ENCODE data around the gene TOPAZ1. TPM values are rescaled to one million over a fixed set of nuclear protein-coding genes. Genes with fewer than 3 reads are reported as not detected.

TOPAZ1 gene
- total and polyA plus RNA-seq, 2 of the 8 experiments (the other 6 are each of a cell fraction or from before 2014, with no cell fraction given) = not detected

DNA sequence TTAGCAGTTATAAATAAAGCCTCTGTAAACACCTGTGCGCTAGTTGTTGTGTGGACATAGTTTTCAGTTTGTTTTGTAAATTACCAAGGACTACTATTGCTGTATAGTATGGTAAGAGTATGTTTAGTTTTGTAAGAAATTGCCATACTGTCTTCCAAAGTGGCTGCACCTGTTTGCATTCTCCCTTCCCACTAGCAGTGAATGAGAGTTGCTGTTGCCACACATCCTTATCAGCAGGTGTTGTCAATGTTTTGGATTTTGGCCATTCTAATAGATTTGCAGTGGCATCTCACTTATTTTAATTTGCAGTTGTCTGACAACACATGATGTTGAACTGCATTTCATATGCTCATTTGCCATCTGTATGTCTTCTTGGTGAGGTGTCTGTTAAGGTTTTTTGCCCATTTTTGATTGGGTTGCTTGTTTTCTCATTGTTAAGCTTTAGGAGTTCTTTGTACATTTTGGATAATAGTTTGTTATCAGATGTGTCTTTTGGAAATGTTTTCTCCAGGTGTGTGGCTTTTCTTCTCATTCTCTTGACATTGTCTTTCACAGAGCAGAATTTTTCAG lies 111.8 kb downstream of the TOPAZ1 start (continued):
- TF ChIP-seq, protein P1, sequence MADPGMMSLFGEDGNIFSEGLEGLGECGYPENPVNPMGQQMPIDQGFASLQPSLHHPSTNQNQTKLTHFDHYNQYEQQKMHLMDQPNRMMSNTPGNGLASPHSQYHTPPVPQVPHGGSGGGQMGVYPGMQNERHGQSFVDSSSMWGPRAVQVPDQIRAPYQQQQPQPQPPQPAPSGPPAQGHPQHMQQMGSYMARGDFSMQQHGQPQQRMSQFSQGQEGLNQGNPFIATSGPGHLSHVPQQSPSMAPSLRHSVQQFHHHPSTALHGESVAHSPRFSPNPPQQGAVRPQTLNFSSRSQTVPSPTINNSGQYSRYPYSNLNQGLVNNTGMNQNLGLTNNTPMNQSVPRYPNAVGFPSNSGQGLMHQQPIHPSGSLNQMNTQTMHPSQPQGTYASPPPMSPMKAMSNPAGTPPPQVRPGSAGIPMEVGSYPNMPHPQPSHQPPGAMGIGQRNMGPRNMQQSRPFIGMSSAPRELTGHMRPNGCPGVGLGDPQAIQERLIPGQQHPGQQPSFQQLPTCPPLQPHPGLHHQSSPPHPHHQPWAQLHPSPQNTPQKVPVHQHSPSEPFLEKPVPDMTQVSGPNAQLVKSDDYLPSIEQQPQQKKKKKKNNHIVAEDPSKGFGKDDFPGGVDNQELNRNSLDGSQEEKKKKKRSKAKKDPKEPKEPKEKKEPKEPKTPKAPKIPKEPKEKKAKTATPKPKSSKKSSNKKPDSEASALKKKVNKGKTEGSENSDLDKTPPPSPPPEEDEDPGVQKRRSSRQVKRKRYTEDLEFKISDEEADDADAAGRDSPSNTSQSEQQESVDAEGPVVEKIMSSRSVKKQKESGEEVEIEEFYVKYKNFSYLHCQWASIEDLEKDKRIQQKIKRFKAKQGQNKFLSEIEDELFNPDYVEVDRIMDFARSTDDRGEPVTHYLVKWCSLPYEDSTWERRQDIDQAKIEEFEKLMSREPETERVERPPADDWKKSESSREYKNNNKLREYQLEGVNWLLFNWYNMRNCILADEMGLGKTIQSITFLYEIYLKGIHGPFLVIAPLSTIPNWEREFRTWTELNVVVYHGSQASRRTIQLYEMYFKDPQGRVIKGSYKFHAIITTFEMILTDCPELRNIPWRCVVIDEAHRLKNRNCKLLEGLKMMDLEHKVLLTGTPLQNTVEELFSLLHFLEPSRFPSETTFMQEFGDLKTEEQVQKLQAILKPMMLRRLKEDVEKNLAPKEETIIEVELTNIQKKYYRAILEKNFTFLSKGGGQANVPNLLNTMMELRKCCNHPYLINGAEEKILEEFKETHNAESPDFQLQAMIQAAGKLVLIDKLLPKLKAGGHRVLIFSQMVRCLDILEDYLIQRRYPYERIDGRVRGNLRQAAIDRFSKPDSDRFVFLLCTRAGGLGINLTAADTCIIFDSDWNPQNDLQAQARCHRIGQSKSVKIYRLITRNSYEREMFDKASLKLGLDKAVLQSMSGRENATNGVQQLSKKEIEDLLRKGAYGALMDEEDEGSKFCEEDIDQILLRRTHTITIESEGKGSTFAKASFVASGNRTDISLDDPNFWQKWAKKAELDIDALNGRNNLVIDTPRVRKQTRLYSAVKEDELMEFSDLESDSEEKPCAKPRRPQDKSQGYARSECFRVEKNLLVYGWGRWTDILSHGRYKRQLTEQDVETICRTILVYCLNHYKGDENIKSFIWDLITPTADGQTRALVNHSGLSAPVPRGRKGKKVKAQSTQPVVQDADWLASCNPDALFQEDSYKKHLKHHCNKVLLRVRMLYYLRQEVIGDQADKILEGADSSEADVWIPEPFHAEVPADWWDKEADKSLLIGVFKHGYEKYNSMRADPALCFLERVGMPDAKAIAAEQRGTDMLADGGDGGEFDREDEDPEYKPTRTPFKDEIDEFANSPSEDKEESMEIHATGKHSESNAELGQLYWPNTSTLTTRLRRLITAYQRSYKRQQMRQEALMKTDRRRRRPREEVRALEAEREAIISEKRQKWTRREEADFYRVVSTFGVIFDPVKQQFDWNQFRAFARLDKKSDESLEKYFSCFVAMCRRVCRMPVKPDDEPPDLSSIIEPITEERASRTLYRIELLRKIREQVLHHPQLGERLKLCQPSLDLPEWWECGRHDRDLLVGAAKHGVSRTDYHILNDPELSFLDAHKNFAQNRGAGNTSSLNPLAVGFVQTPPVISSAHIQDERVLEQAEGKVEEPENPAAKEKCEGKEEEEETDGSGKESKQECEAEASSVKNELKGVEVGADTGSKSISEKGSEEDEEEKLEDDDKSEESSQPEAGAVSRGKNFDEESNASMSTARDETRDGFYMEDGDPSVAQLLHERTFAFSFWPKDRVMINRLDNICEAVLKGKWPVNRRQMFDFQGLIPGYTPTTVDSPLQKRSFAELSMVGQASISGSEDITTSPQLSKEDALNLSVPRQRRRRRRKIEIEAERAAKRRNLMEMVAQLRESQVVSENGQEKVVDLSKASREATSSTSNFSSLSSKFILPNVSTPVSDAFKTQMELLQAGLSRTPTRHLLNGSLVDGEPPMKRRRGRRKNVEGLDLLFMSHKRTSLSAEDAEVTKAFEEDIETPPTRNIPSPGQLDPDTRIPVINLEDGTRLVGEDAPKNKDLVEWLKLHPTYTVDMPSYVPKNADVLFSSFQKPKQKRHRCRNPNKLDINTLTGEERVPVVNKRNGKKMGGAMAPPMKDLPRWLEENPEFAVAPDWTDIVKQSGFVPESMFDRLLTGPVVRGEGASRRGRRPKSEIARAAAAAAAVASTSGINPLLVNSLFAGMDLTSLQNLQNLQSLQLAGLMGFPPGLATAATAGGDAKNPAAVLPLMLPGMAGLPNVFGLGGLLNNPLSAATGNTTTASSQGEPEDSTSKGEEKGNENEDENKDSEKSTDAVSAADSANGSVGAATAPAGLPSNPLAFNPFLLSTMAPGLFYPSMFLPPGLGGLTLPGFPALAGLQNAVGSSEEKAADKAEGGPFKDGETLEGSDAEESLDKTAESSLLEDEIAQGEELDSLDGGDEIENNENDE (IDR thresholded peaks at IDR 0.05; ENCODE audit: insufficient replicate concordance, low read length) = no peak
- TF ChIP-seq NRF1 (IDR thresholded peaks at IDR 0.05; ENCODE audit: low read depth, low read length) = no peak
- no peak for TF ChIP-seq YY1 (IDR thresholded peaks at IDR 0.05; ENCODE audit: low read depth, low read length)
- TF ChIP-seq SP2 (IDR thresholded peaks at IDR 0.05; ENCODE audit: low read length) = no peak
- TF ChIP-seq TBP (IDR thresholded peaks at IDR 0.05; ENCODE audit: low read depth, low read length) = no peak
- no peak for TF ChIP-seq TCF12 (IDR thresholded peaks at IDR 0.05; ENCODE audit: low read depth, low read length)
- no peak for TF ChIP-seq JUN (IDR thresholded peaks at IDR 0.05; ENCODE audit: low read depth, low read length)
- TF ChIP-seq SRF (IDR thresholded peaks at IDR 0.05; ENCODE audit: low read depth, low read length) = no peak
- no peak for TF ChIP-seq BCL11A (IDR thresholded peaks at IDR 0.05; ENCODE audit: low read depth in 2 of 2, low read length in 2 of 2)
- TF ChIP-seq, protein P2, sequence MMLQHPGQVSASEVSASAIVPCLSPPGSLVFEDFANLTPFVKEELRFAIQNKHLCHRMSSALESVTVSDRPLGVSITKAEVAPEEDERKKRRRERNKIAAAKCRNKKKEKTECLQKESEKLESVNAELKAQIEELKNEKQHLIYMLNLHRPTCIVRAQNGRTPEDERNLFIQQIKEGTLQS (IDR thresholded peaks at IDR 0.05; ENCODE audit: insufficient read depth, low read depth, low read length) = no peak
- TF ChIP-seq PHF8 (conservative IDR thresholded peaks at IDR 0.05; ENCODE audit: low read depth, low read length) = no peak

Data from H1 (cell line).